Mucosa of rectum (tissue), 2 donors: ENCODE measurements around the gene MLH3.

Experiments used
- H3K27ac ChIP-seq, 2 donors: one replicate each; pipeline ENCODE4 v1.7.0; 2013; ENCODE audit warnings: inconsistent platforms in 2 of 2, low read depth in 2 of 2, low read length in 2 of 2
- H3K27me3 ChIP-seq, 2 donors: one replicate each; pipeline ENCODE4 v1.7.0; 2013; ENCODE audit warnings: low read length in 2 of 2; ENCODE audit not compliant: control insufficient read depth in 2 of 2, insufficient read depth in 2 of 2
- H3K36me3 ChIP-seq, 2 donors: one replicate each; pipeline ENCODE4 v1.7.0; 2013; ENCODE audit warnings: low read length in 2 of 2; ENCODE audit not compliant: control insufficient read depth in 2 of 2, insufficient read depth in 2 of 2
- H3K4me1 ChIP-seq, 2 donors: one replicate each; pipeline ENCODE4 v1.7.0; 2013; ENCODE audit warnings: low read length in 2 of 2, mild to moderate bottlenecking in 1 of 2; ENCODE audit not compliant: control insufficient read depth in 2 of 2, insufficient read depth in 2 of 2
- H3K4me3 ChIP-seq, 2 donors: one replicate each; pipeline ENCODE4 v1.7.0; 2013; ENCODE audit warnings: low read length in 2 of 2
- H3K9ac ChIP-seq, 2 donors: one replicate each; pipeline ENCODE4 v1.7.0; 2013; ENCODE audit warnings: low read length in 2 of 2, low read depth in 1 of 2, mild to moderate bottlenecking in 1 of 2
- H3K9me3 ChIP-seq, 2 donors: one replicate each; pipeline ENCODE4 v1.7.0; 2013; ENCODE audit warnings: low read length in 2 of 2; ENCODE audit not compliant: control insufficient read depth in 2 of 2
- donor health status: healthy.
- donor health status: Normal muscosa, but diverticular disease.

The MLH3 gene

GRCh38 chr14:74974364-74975058, 76.8 kb downstream of the MLH3 start:
- Histone ChIP-seq H3K9me3 (no peaks in the 10 kb centered on the region), H3K27ac (no peak overlapping the region), H3K27me3 (no peaks in the 10 kb centered on the region), H3K4me1 (peaks cover 2 to 4% of the 10 kb centered on the region in 2 donors), H3K4me3 (no peak overlapping the region), H3K9ac (no peak overlapping the region), H3K36me3 (no peaks in the 10 kb centered on the region)

- Histone ChIP-seq H3K4me3 (no peak overlapping the region), H3K9ac (no peak overlapping the region), H3K27me3 (no peaks in the 10 kb centered on the region), H3K9me3 (no peaks in the 10 kb centered on the region), H3K36me3 (no peaks in the 10 kb centered on the region), H3K4me1 (peaks cover 2 to 4% of the 10 kb centered on the region in 2 donors), H3K27ac (no peak overlapping the region)
These were observed 77.3 kb downstream of the MLH3 start for GRCh38 chr14:74973905-74974363.

- Histone ChIP-seq H3K27me3 (no peaks in the 10 kb centered on the region), H3K27ac (no peak overlapping the region), H3K9ac (no peak overlapping the region), H3K9me3 (no peaks in the 10 kb centered on the region), H3K36me3 (no peaks in the 10 kb centered on the region), H3K4me1 (peaks cover 2 to 4% of the 10 kb centered on the region in 2 donors), H3K4me3 (no peak overlapping the region)
These were observed 78.1 kb downstream of the MLH3 start for GRCh38 chr14:74973003-74973653.

- Histone ChIP-seq H3K9ac (no peak overlapping the region), H3K36me3 (no peaks in the 10 kb centered on the region), H3K9me3 (no peaks in the 10 kb centered on the region), H3K27ac (no peak overlapping the region), H3K27me3 (peaks cover 0 to 2% of the 10 kb centered on the region in 2 donors), H3K4me1 (no peaks in the 10 kb centered on the region), H3K4me3 (no peak overlapping the region)
These were observed 82.5 kb downstream of the MLH3 start for GRCh38 chr14:74968811-74969210.

- no peak overlapping the region for H3K9ac ChIP-seq
- no peaks in the 10 kb centered on the region for H3K9me3 ChIP-seq
- no peaks in the 10 kb centered on the region for H3K4me1 ChIP-seq
- no peak overlapping the region for H3K4me3 ChIP-seq
- H3K27ac ChIP-seq = no peak overlapping the region
- H3K27me3 ChIP-seq = peaks cover 0 to 2% of the 10 kb centered on the region in 2 donors
- no peaks in the 10 kb centered on the region for H3K36me3 ChIP-seq
These were observed 85.6 kb downstream of the MLH3 start for GRCh38 chr14:74965486-74966153.

GRCh38 chr14:74964787-74965485, 86.3 kb downstream of the MLH3 start:
- Histone ChIP-seq H3K27me3 (peaks cover 0 to 2% of the 10 kb centered on the region in 2 donors), H3K27ac (no peak overlapping the region), H3K4me1 (no peaks in the 10 kb centered on the region), H3K36me3 (no peaks in the 10 kb centered on the region), H3K4me3 (no peak overlapping the region), H3K9ac (no peak overlapping the region), H3K9me3 (no peaks in the 10 kb centered on the region)
